Raji (cell line): ENCODE measurements around the gene ALDOA.

ENCODE experiments used
- POLR2A ChIP-seq: IDR thresholded peaks from 2 replicates; pipeline ENCODE4 v1.6.1; 2011; ENCODE audit warnings: low read depth, low read length, control low read depth; ENCODE audit not compliant: insufficient read depth

Gene ALDOA

DNA sequence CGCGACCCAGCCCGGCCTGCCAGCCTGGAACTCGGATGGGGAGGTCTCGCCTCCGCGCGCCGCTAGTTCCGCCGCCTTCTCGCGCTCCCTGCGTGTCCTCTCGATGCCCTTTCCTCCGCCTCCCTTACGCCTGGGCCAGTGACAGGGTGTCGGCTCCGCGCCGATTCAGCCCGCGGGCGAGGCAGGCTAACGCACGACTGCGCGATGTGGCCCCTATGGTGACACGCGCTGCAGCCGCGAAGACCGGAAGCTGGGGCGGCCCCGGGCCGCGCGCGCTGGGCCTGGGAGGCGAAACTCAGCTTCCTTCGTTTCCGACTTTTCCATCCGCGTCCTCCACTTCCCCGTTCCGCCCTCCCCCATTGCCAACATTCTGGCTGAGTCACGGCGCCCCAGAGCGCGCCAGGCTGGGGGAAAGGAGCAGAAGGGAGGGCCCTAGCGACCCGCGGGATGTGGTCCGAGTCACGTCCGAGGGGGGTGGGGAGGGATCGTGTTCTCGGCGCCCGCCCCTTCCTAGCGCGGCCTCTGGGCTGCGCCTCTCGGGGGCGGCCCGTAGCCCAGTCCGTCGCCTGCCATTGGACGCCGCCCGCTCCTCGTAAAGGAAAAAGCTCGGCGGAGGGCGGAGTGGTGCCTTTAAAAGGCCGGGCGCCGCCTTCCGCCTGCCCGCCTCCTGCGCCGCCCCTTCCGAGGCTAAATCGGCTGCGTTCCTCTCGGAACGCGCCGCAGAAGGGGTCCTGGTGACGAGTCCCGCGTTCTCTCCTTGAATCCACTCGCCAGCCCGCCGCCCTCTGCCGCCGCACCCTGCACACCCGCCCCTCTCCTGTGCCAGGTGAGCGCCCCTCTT, at the start of gene ALDOA:
Gene ALDOA (plus strand): TSS at position 659 of the 841 bp plus-strand sequence. CDS start 1,138 bp downstream, outside the sequence.
- peak; percentile 87 for TF ChIP-seq POLR2A

DNA sequence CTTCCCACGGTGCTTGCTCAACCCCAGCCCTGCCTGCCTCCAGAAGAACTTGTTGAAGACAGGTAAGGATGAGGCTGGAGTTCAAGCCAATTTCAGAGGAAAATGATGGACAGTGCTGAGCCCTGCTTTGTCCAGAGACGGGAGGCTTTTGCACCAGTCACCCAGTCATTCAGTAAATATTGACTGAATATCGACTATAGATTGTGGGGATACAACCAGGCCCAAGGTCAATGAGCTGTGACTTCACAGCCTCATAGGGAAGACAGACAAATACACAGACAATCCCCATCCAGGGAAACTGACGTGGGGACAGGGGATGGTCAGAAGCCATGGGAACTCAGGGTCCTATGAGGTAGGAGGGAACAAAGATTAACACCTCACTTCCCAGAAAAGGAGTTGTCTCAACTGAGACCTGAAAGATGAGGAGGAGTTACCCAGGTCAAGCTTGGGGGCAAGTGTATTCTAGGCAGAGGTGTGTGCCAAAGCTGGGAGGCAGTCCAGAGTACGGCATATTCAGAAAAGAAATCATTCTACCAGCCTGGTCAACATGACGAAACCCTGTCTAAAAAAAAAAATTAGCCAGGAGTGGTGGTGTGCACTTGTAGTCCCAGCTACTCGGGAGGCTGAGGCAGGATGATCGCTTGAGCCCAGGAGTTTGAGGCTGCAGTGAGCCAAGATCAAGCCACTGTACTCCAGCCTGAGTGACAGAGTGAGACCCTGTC, 48.8 kb upstream of the ALDOA start:
- no peak for TF ChIP-seq POLR2A

DNA sequence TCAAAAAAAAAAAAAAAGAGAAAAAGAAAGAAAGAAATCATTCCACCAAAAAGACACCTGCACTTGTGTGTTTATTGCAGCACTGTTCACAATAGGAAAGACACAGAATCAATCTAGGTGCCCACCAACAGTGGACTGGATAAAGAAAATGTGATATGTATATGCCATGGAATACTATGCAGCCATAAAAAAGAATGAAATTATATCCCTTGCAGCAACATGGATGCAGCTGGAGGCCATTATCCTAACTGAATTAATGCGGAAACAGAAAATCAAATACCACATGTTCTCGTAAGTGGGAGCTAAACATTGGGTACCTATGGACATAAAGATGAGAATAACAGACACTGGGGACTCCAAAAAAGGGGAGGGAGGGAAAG, 48.3 kb upstream of the ALDOA start:
- no peak for TF ChIP-seq POLR2A

DNA sequence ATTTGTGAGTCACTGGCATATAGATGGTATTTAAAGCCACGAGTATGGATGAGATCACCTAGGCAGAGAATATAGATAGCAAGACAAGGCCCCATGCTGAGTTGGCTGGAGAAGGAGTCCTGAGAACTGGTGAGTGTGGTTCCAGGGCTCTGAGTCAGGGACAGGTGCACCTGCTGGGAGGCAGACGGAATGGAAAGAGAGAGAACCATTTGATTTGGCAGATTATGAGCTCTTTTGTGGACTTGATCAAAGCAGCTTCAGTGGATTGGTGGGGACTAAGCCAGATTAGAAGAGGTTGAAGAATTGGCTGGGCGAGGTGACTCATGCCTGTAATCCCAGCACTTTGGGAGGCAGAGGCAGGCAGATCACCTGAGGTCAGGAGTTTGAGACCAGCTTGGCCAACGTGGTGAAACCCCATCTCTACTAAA, 46.8 kb upstream of the ALDOA start:
- no peak for TF ChIP-seq POLR2A

DNA sequence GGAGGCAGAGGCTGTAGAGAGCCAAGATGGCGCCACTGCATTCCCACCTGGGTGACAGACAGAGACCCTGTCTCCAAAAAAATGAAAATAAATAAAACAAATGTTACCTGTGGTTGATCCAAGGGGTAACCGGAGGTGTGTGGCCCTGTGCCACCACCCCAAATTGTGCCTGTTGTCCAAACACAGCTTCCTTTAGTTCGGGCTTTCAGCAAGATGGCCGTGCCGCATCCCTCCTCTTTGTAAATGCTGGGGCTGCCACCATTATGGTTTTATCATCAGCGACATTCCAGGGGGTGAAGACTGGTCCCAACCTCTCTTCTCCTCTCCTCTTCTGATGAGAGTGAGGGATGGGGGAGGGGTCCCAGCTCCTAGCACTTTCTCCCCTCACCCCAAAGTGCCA, 42.7 kb upstream of the ALDOA start, which contains the start of gene C16orf92:
Gene C16orf92 (plus strand): TSS at position 312 of the 400 bp plus-strand sequence. CDS start 143 bp downstream, outside the sequence.
- no peak for TF ChIP-seq POLR2A

- no peak for TF ChIP-seq POLR2A
These were observed 42.0 kb upstream of the ALDOA start for GRCh38 chr16:30023586-30023985.

GRCh38 chr16:30024451-30024850, 41.1 kb upstream of the ALDOA start:
- TF ChIP-seq POLR2A: no peak

GRCh38 chr16:30025156-30025555, 40.4 kb upstream of the ALDOA start:
- no peak for TF ChIP-seq POLR2A

- TF ChIP-seq POLR2A: no peak
These were observed 40.0 kb upstream of the ALDOA start for GRCh38 chr16:30025574-30025973.

DNA sequence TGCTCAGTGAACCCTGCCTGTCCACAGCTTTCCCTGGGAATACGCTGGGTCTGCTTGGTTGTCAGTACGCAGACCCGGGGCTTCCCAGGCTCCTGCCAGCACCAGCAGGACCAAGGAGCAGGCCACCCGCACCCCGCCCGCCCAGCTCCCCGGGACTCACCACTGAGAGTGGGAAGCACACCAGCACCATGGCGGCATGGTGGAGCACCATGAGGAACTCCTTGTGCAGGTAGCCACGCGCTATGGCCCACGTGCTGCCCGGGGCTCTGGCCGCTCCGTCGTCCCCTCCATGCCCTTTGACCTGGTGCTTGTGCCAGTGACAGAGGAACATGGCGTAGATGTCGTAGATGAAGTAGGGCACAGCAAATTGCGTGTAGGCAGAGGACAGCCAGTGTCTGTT, 39.1 kb upstream of the ALDOA start:
- TF ChIP-seq POLR2A: no peak

GRCh38 chr16:30027588-30028437, 37.7 kb upstream of the ALDOA start:
- TF ChIP-seq POLR2A: no peak

- TF ChIP-seq POLR2A: no peak
These were observed 37.0 kb upstream of the ALDOA start for GRCh38 chr16:30028438-30029076.

GRCh38 chr16:30030011-30030685, 35.4 kb upstream of the ALDOA start:
- no peak for TF ChIP-seq POLR2A

- TF ChIP-seq POLR2A: no peak
These were observed 34.6 kb upstream of the ALDOA start, which contains the start of gene TLCD3B for GRCh38 chr16:30030841-30031413. TLCD3B (minus strand) TSS chr16:30031271; CDS start chr16:30030527, 744 bp downstream.
